ENCODE data around the gene NPTN.

NPTN gene

GRCh38 chr15:73518180-73518862 is 114.9 kb downstream of the NPTN start:
- no peak for DNase-seq (ENCODE audit: low spot score)

- no peak for DNase-seq (ENCODE audit: low spot score)
Observed at GRCh38 chr15:73517566-73517965, 115.6 kb downstream of the NPTN start.

GRCh38 chr15:73515527-73515926 is 117.7 kb downstream of the NPTN start:
- DNase-seq (ENCODE audit: low spot score): no peak
